Astrocyte (in vitro differentiated cells and primary cell): ENCODE measurements around the gene RIPPLY2. TPM values are rescaled to one million over a fixed set of nuclear protein-coding genes. Genes with fewer than 3 reads are reported as not detected.
A peak's percentile ranks its signal among the peaks of the same experiment; 100 is the strongest.

Experiments
- DNase-seq: peaks from one replicate; pipeline ENCODE4 v3.0.0-alpha.2; 2010; ENCODE audit warnings: low read depth
- FAIRE-seq: peaks from 2 replicates; lab custom pipeline; 2011; peaks lifted over from hg19 to GRCh38; lab: Jason Lieb, UNC
- H2AFZ ChIP-seq: 2 replicates; pipeline ENCODE4 v1.6.0; 2012; ENCODE audit warnings: low read depth, low read length, inconsistent platforms
- H3K27ac ChIP-seq: 2 replicates; pipeline ENCODE4 v1.5.1; 2011; ENCODE audit warnings: low read depth, low read length, inconsistent platforms
- H3K27me3 ChIP-seq: 2 replicates; pipeline ENCODE4 v1.6.0; 2011; ENCODE audit warnings: low read length, inconsistent platforms; ENCODE audit not compliant: insufficient read depth
- H3K36me3 ChIP-seq: 2 replicates; pipeline ENCODE4 v1.5.1; 2011; ENCODE audit warnings: low read length, inconsistent platforms; ENCODE audit not compliant: insufficient read depth
- H3K4me1 ChIP-seq: 2 replicates; pipeline ENCODE4 v1.5.1; 2011; ENCODE audit warnings: low read length, inconsistent platforms; ENCODE audit not compliant: insufficient read depth
- H3K4me2 ChIP-seq: 2 replicates; pipeline ENCODE4 v1.6.0; 2012; ENCODE audit warnings: low read length, inconsistent platforms
- H3K4me3 ChIP-seq: 2 replicates; pipeline ENCODE4 v1.5.1; 2011; ENCODE audit warnings: low read depth, mild to moderate bottlenecking, low read length, inconsistent platforms; ENCODE audit not compliant: insufficient read depth
- H3K79me2 ChIP-seq: 2 replicates; pipeline ENCODE4 v1.6.0; 2012; ENCODE audit warnings: mild to moderate bottlenecking, low read length, inconsistent platforms; ENCODE audit not compliant: insufficient read depth
- H3K9ac ChIP-seq: 2 replicates; pipeline ENCODE4 v1.6.0; 2012; ENCODE audit warnings: mild to moderate bottlenecking, low read length, inconsistent platforms
- H3K9me3 ChIP-seq: 2 replicates; pipeline ENCODE4 v1.5.1; 2012; ENCODE audit warnings: low read depth, mild to moderate bottlenecking, low read length, inconsistent platforms; ENCODE audit not compliant: insufficient read depth
- H4K20me1 ChIP-seq: 2 replicates; pipeline ENCODE4 v1.6.0; 2012; ENCODE audit warnings: low read length, inconsistent platforms; ENCODE audit not compliant: insufficient read depth
- H3K27ac Mint-ChIP-seq: one replicate; pipeline ENCODE4 v1.8.0; 2021; ENCODE audit warnings: mild to moderate bottlenecking, mixed read lengths; ENCODE audit not compliant: unreplicated experiment
- H3K27me3 Mint-ChIP-seq: one replicate; pipeline ENCODE4 v1.8.0; 2021; ENCODE audit warnings: low read depth, mixed read lengths; ENCODE audit not compliant: unreplicated experiment
- H3K36me3 Mint-ChIP-seq: one replicate; pipeline ENCODE4 v1.8.0; 2021; ENCODE audit warnings: low read depth, mixed read lengths; ENCODE audit not compliant: unreplicated experiment
- H3K4me1 Mint-ChIP-seq: one replicate; pipeline ENCODE4 v1.8.0; 2021; ENCODE audit warnings: low read depth, mixed read lengths; ENCODE audit not compliant: unreplicated experiment
- H3K4me3 Mint-ChIP-seq: one replicate; pipeline ENCODE4 v1.8.0; 2021; ENCODE audit warnings: mild to moderate bottlenecking, moderate library complexity, mixed read lengths; ENCODE audit not compliant: unreplicated experiment
- H3K9me3 Mint-ChIP-seq: one replicate; pipeline ENCODE4 v1.8.0; 2021; ENCODE audit warnings: mild to moderate bottlenecking, mixed read lengths; ENCODE audit not compliant: unreplicated experiment
- CTCF ChIP-seq: IDR thresholded peaks from 2 replicates; pipeline ENCODE4 v1.5.1; 2011; ENCODE audit warnings: low read depth, mild to moderate bottlenecking, inconsistent platforms, low read length, moderate library complexity; ENCODE audit not compliant: insufficient read depth
- EZH2 ChIP-seq: IDR thresholded peaks from 2 replicates; pipeline ENCODE4 v1.6.1; 2012; ENCODE audit warnings: mild to moderate bottlenecking, low read length, inconsistent platforms; ENCODE audit not compliant: insufficient read depth
- total RNA-seq: library from RNA; stranded (reverse); gene quantifications from 2 replicates; pipeline ENCODE4 v1.2.1, GENCODE V29; 2021

The RIPPLY2 gene
- total RNA-seq, 1 donor from 2014 or later: not detected

- H3K9me3 Mint-ChIP-seq: no peaks in the 10 kb centered on the region
- no peaks in the 10 kb centered on the region for H3K27me3 Mint-ChIP-seq
- Histone ChIP-seq H3K27me3 (no peaks in the 10 kb centered on the region), H3K9ac (no peak overlapping the region), H4K20me1 (peaks cover 25% of the 10 kb centered on the region), H3K79me2 (peaks cover 11% of the 10 kb centered on the region), H3K9me3 (no peaks in the 10 kb centered on the region), H3K4me2 (no peak overlapping the region), H3K36me3 (no peaks in the 10 kb centered on the region), H3K4me1 (no peaks in the 10 kb centered on the region), H3K27ac (no peak overlapping the region), H2AFZ (no peak overlapping the region), H3K4me3 (no peak overlapping the region)
- TF ChIP-seq EZH2 (no peak), CTCF (no peak)
- no peak overlapping the region for H3K27ac Mint-ChIP-seq
- H3K36me3 Mint-ChIP-seq: no peaks in the 10 kb centered on the region
- peaks cover 8% of the 10 kb centered on the region for H3K4me1 Mint-ChIP-seq
- DNase-seq: no peak
- no peak for FAIRE-seq
- no peak overlapping the region for H3K4me3 Mint-ChIP-seq
Observed at GRCh38 chr6:83883240-83883639, 30.1 kb downstream of the RIPPLY2 start.

GRCh38 chr6:83884523-83884922 is 31.4 kb downstream of the RIPPLY2 start:
- TF ChIP-seq CTCF (peak; percentile 73), EZH2 (no peak)
- Histone ChIP-seq H3K9me3 (peaks cover 4% of the 10 kb centered on the region), H3K27me3 (no peaks in the 10 kb centered on the region), H3K4me1 (no peaks in the 10 kb centered on the region), H2AFZ (no peak overlapping the region), H4K20me1 (peaks cover 15% of the 10 kb centered on the region), H3K27ac (no peak overlapping the region), H3K4me2 (no peak overlapping the region), H3K36me3 (no peaks in the 10 kb centered on the region), H3K4me3 (no peak overlapping the region), H3K9ac (no peak overlapping the region), H3K79me2 (peaks cover 12% of the 10 kb centered on the region)
- no peaks in the 10 kb centered on the region for H3K36me3 Mint-ChIP-seq
- H3K4me3 Mint-ChIP-seq: no peak overlapping the region
- FAIRE-seq (peak; percentile 99), DNase-seq (peak; percentile 26)
- H3K4me1 Mint-ChIP-seq: peaks cover 7% of the 10 kb centered on the region
- H3K9me3 Mint-ChIP-seq: no peaks in the 10 kb centered on the region
- no peak overlapping the region for H3K27ac Mint-ChIP-seq
- no peaks in the 10 kb centered on the region for H3K27me3 Mint-ChIP-seq

- Mint-ChIP-seq H3K4me3 (no peak overlapping the region), H3K36me3 (no peaks in the 10 kb centered on the region), H3K9me3 (no peaks in the 10 kb centered on the region), H3K27ac (no peak overlapping the region), H3K27me3 (no peaks in the 10 kb centered on the region), H3K4me1 (peaks cover 3% of the 10 kb centered on the region)
- H3K4me3 ChIP-seq: no peak overlapping the region
- H3K4me2 ChIP-seq: no peak overlapping the region
- peaks cover 5% of the 10 kb centered on the region for H4K20me1 ChIP-seq
- H2AFZ ChIP-seq: no peak overlapping the region
- no peaks in the 10 kb centered on the region for H3K36me3 ChIP-seq
- no peaks in the 10 kb centered on the region for H3K4me1 ChIP-seq
- FAIRE-seq (no peak), DNase-seq (no peak)
- H3K27ac ChIP-seq: no peak overlapping the region
- H3K9me3 ChIP-seq: peaks cover 4% of the 10 kb centered on the region
- H3K79me2 ChIP-seq: peaks cover 3% of the 10 kb centered on the region
- H3K9ac ChIP-seq: no peak overlapping the region
- no peaks in the 10 kb centered on the region for H3K27me3 ChIP-seq
- TF ChIP-seq CTCF (no peak), EZH2 (no peak)
Observed at GRCh38 chr6:83885984-83886383, 32.8 kb downstream of the RIPPLY2 start.
